Measurements from ENCODE around the gene ZNF324B.

ZNF324B gene

GRCh38 chr19:58455306-58455705 lies 3.9 kb downstream of the ZNF324B start (continued):
- no peak for TF ChIP-seq ZBTB44 (tag by site-specific recombination; IDR thresholded peaks at IDR 0.05)
- TF ChIP-seq ZNF585B (tag by site-specific recombination; IDR thresholded peaks at IDR 0.05): no peak
- TF ChIP-seq ZNF324 (tag by site-specific recombination; IDR thresholded peaks at IDR 0.05): no peak

- ChIA-PET CTCF (interaction anchor here (1.1 kb wide), 1 partner anchor 63 kb away, joined by 4 read pairs; no protein-coding TSS in a partner anchor), POLR2A (no interaction called here)
- Histone ChIP-seq H3K36me3 (ENCODE audit: control insufficient read depth in 2 of 2, insufficient read depth in 1 of 2, low read length in 2 of 2) (peaks cover 12 to 29% of the 10 kb centered on the region in 2 experiments), H3K9me3 (ENCODE audit: control insufficient read depth, insufficient read depth, low read depth, low read length) (no peaks in the 10 kb centered on the region), H3K27ac (ENCODE audit: extremely low read depth, low read depth, low read length) (no peak overlapping the region), H3K4me3 (ENCODE audit: low read depth, low read length) (no peak overlapping the region), H3K4me1 (ENCODE audit: control insufficient read depth, insufficient read depth, low read length) (no peaks in the 10 kb centered on the region)
- TF ChIP-seq ZNF701 (tag by site-specific recombination; IDR thresholded peaks at IDR 0.05) (no peak), ZFP69B (tag by site-specific recombination; IDR thresholded peaks at IDR 0.05) (no peak), ZNF747 (tag by site-specific recombination; IDR thresholded peaks at IDR 0.05) (no peak), ZSCAN4 (tag by site-specific recombination; IDR thresholded peaks at IDR 0.05) (no peak), BCL6B (tag by site-specific recombination; IDR thresholded peaks at IDR 0.05) (no peak), KLF10 (tag by site-specific recombination; IDR thresholded peaks at IDR 0.05) (no peak), ZNF626 (tag by site-specific recombination; IDR thresholded peaks at IDR 0.05) (no peak), REPIN1 (tag by site-specific recombination; IDR thresholded peaks at IDR 0.05; ENCODE audit: low read depth) (no peak), ZNF654 (tag by site-specific recombination; IDR thresholded peaks at IDR 0.05; ENCODE audit: low read depth) (no peak), ZNF341 (tag by site-specific recombination; IDR thresholded peaks at IDR 0.05; ENCODE audit: low read depth) (no peak), CTCF (tag by site-specific recombination; IDR thresholded peaks at IDR 0.05) (no peak), ZNF645 (tag by site-specific recombination; IDR thresholded peaks at IDR 0.05) (no peak), ZNF529 (tag by site-specific recombination; IDR thresholded peaks at IDR 0.05; ENCODE audit: insufficient replicate concordance) (no peak), SETDB1 (IDR thresholded peaks at IDR 0.05; ENCODE audit: insufficient read length, low read length) (no peak), ZSCAN23 (tag by site-specific recombination; IDR thresholded peaks at IDR 0.05) (no peak), HOXD13 (CRISPR knock-in tag; IDR thresholded peaks at IDR 0.05; ENCODE audit: borderline replicate concordance) (no peak), ZNF707 (tag by site-specific recombination; IDR thresholded peaks at IDR 0.05) (no peak), ZNF169 (tag by site-specific recombination; IDR thresholded peaks at IDR 0.05) (no peak), HOXA7 (CRISPR knock-in tag; IDR thresholded peaks at IDR 0.05; ENCODE audit: borderline replicate concordance) (no peak), ZNF24 (tag by site-specific recombination; IDR thresholded peaks at IDR 0.05) (no peak)
Observed at GRCh38 chr19:58456111-58456510, 4.7 kb downstream of the ZNF324B start.

Measured in HEK293 (cell line).